H54 (cell line): ENCODE measurements around the gene CASP7.

Experiments
- DNase-seq: peaks from one replicate; pipeline ENCODE4 v3.0.0; 2011; ENCODE audit warnings: low spot score, mixed read lengths; ENCODE audit not compliant: insufficient read length
- FAIRE-seq: peaks from 3 replicates; lab custom pipeline; 2011; peaks lifted over from hg19 to GRCh38; lab: Jason Lieb, UNC
- POLR2A ChIP-seq: IDR thresholded peaks from 2 replicates; pipeline ENCODE4 v1.6.1; 2011; ENCODE audit warnings: low read depth, mild to moderate bottlenecking, low read length

Gene CASP7

DNA sequence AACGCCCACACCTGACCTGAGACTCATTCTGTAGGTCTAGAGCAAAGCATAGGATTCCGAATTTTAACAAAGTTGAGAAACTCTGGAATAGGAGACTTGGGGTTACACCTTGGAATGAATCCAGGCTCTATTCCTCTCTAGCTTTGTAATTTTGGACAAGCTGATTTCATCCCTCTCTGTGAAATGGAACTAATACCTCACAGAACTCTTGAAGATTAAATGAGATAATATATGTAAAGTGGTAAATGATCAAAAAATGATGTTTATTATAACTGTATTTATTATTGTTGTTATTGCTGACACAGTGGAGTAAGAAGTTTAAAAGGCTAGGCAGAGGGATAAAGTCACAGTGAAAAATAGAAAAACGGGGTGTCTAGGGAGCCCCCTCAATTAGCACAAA lies 32.3 kb downstream of the CASP7 start:
- no peak for TF ChIP-seq POLR2A
- no peak for DNase-seq
- FAIRE-seq = no peak

- no peak for FAIRE-seq
- no peak for TF ChIP-seq POLR2A
- no peak for DNase-seq
Measured at GRCh38 chr10:113712755-113713639, 33.3 kb downstream of the CASP7 start.

DNA sequence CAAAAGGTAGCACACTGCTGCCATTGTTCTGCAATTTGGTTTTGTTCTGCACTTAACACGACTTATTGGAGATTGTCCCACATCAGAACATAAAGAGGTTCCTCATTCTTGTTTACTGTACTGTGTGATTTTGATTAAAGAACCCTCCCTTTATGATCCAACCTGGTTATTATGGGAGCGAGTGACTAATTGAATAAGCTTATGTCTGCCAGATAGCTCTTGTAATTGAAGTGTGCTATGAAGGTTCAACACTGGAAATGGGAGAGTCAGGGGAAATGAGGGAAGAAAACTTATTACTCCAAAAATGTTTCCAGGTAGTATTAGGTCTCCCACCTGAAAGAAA lies 33.9 kb downstream of the CASP7 start:
- TF ChIP-seq POLR2A = no peak
- DNase-seq = no peak
- no peak for FAIRE-seq

DNA sequence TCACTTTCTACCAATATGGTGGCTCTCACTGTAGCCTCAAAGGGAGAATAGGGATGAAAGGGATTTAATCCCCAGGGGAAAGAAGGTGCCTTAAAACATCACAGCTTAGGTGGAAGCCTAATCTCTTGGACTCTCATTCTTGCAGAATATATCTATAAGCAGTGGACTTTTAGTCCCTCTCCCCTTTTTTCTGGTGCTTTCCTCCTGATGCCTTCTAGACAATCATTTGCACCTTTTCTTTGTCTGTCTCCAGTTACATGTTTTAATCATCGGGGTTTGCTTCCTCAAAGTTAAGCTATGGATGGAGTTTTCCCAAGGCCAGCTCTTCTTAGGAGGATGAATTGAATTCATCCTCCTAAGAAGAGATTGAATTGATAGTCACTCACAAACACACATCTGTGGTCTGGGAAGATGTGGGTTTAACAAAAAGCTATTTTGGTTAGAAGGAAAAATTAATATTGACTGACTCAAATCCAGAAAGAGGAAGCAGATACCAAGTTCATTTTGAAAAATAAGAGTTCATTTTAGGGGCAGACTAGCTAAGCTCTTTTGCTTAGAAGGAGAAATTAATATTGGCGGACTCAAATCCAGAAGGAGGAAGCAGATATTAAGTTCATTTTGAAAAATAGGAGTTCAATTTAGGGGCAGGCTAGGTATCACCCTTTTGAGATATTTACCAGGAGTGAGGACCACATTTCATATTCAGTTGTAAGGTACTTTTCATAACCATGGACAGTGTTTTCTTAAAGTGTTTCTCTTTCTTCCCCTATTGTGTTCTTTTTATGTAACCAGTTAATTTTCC lies 36.6 kb downstream of the CASP7 start:
- no peak for DNase-seq
- TF ChIP-seq POLR2A = no peak
- FAIRE-seq = no peak

GRCh38 chr10:113718969-113719822 lies 39.5 kb downstream of the CASP7 start:
- FAIRE-seq = no peak
- no peak for TF ChIP-seq POLR2A

GRCh38 chr10:113720386-113720785 lies 40.7 kb downstream of the CASP7 start:
- DNase-seq (no peak), FAIRE-seq (no peak)
- no peak for TF ChIP-seq POLR2A

More at GRCh38 chr10:113718969-113719822, 39.5 kb downstream of the CASP7 start:
- no peak for DNase-seq

GRCh38 chr10:113732160-113732881 lies 52.6 kb downstream of the CASP7 start:
- TF ChIP-seq POLR2A = no peak
- no peak for DNase-seq
- no peak for FAIRE-seq

DNA sequence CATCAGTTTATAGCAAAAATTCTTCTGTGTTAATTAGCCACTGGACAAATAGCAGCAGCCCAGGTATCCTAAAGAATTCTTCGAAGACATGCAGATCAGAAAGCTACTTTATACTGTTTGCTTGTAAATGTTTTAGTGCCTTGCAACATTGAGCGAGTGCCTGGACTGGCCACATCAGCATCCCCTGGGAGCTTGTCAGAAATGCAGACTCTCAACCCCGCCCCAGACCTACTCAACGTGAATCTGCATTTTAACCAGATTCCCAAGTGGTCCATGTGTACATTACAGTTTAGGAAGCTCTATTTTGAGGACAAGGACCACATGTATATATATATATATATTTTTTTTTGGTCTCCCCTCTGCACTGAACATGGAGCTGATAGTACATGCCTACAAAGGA lies 53.3 kb downstream of the CASP7 start:
- TF ChIP-seq POLR2A = no peak
- no peak for FAIRE-seq

DNA sequence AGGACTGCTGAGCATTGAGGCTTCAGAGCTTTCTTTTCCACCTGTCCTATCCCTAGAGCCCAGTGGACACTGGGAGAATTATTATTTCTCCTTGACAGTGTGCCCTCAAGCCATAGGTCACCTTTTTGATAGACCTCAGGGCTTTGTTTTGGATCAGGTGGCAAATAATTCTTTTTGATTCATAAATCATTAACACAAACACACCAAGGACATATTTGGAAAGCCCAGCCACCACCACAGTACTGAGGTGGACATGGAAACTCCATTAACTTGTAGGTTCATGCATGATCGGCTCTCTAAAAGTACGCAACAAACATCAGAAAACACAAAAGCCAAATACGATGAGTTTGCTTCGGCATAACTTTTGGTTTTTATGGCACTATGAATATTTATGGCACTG lies 53.9 kb downstream of the CASP7 start:
- FAIRE-seq = no peak
- no peak for DNase-seq
- no peak for TF ChIP-seq POLR2A

More for the DNA sequence above, 53.3 kb downstream of the CASP7 start:
- no peak for DNase-seq

- TF ChIP-seq POLR2A = no peak
- DNase-seq = no peak
- no peak for FAIRE-seq
Measured at GRCh38 chr10:113735913-113736312, 56.2 kb downstream of the CASP7 start.

DNA sequence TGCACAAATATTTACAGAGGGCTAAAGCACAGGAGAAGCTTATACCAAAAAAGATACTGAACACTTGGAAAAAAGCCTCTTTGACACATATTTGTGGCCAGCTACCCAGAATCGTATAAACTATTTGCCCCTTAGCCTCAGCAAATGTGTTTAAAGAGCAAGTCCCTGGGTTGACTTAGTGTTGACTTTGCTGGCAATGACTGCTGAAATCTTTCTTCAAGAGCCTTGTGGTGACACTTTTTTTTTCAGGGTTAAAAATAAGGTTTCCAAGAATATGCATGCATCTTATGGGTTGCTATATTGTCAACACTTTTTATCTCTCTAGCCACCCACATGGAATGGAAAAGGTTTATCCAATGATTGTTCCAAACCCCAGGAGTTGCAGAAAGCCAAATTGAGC lies 56.9 kb downstream of the CASP7 start:
- FAIRE-seq (no peak), DNase-seq (no peak)
- no peak for TF ChIP-seq POLR2A

- no peak for DNase-seq
- TF ChIP-seq POLR2A = no peak
- no peak for FAIRE-seq
Measured at GRCh38 chr10:113739031-113739430, 59.3 kb downstream of the CASP7 start.

DNA sequence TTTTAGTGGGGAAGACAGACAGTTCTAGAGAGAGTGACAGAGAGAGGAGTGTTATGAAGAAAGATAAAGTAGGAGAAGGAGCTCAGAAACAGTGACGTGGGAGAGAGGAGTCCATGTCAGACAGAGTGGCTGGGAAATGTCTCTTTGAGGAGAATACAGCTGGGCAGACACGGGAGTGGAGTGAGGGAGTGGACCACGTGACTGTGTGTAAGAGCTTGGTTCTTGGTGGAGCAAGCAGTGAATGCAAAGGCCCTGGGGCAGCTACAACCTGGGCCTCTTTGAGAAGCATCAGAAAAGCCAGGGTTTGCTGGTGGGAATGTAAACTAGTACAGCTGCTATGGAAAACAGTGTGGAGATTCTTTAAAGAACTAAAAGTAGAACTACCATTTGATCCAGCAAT lies 59.9 kb downstream of the CASP7 start:
- DNase-seq (no peak), FAIRE-seq (no peak)
- TF ChIP-seq POLR2A = no peak
